GM12878 (cell line): Measurements from ENCODE around the gene ANAPC16. TPM values are rescaled to one million over a fixed set of nuclear protein-coding genes. Genes with fewer than 3 reads are reported as not detected.

ENCODE experiments used
- ATAC-seq: fragments of 200-7000 bp; cut with Tn5 transposase; 3 replicates; pipeline ENCODE4 v1.9.1; 2020; ENCODE audit warnings: mild to moderate bottlenecking, moderate library complexity
- BruUV-seq: library from RNA; stranded (reverse); fragments of 400-500 nt; replicated peaks from 2 replicates; lab custom pipeline; 2021; lab: Mats Ljungman, UMichigan
- CTCF ChIA-PET: fragments of 300-600 bp; sonication (Branson Sonifier 250); formaldehyde crosslinking; extraction: SDS; loops from one replicate; lab custom pipeline; 2021; ENCODE audit warnings: inconsistent platforms; lab: Yijun Ruan, JAX
- POLR2A ChIA-PET: fragments of 350-600 bp; formaldehyde crosslinking; extraction: SDS; loops from one replicate; lab custom pipeline; 2021; ENCODE audit warnings: inconsistent platforms; lab: Charles Lee
- RAD21 ChIA-PET: fragments of 300-600 bp; sonication (Branson Sonifier 250); formaldehyde crosslinking; loops from one replicate; lab custom pipeline; 2023; ENCODE audit warnings: antibody characterized with exemption; ENCODE audit not compliant: unreplicated experiment; lab: Charles Lee
- SMC1A ChIA-PET: fragments of 300-600 bp; sonication (Branson Sonifier 250); formaldehyde crosslinking; loops from one replicate; lab custom pipeline; 2023; ENCODE audit not compliant: unreplicated experiment, uncharacterized antibody; lab: Charles Lee
- DNase-seq: peaks from one replicate; pipeline ENCODE4 v3.0.0-alpha.2; 2011; ENCODE audit warnings: low read depth, low spot score
- FAIRE-seq: peaks from 3 replicates; lab custom pipeline; 2011; peaks lifted over from hg19 to GRCh38; lab: Jason Lieb, UNC
- H2AFZ ChIP-seq: 2 replicates; pipeline ENCODE4 v1.6.0; 2011; ENCODE audit warnings: low read depth, low read length, control low read depth; ENCODE audit not compliant: control insufficient read depth
- H3K27ac ChIP-seq: 2 replicates; pipeline ENCODE4 v1.5.1; 2011; ENCODE audit warnings: control low read depth; ENCODE audit not compliant: control insufficient read depth, insufficient read depth
- H3K27me3 ChIP-seq, 2 experiments: replicated peaks in 1 of 2; 2 replicates each; pipeline versions ENCODE4 v1.6.0 to v1.6.1; 2011; ENCODE audit warnings: low read length in 1 of 2; ENCODE audit not compliant: control insufficient read depth in 2 of 2, insufficient read depth in 2 of 2
- H3K36me3 ChIP-seq, 2 experiments: 2 replicates each; pipeline ENCODE4 v1.5.1; 2011; ENCODE audit warnings: low read length in 1 of 2; ENCODE audit not compliant: control insufficient read depth in 2 of 2, insufficient read depth in 2 of 2
- H3K4me1 ChIP-seq: 2 replicates; pipeline ENCODE4 v1.6.1; 2011; ENCODE audit warnings: mild to moderate bottlenecking, low read length, moderate library complexity, mixed read lengths; ENCODE audit not compliant: control insufficient read depth, insufficient read depth
- H3K4me2 ChIP-seq: 2 replicates; pipeline ENCODE4 v1.6.0; 2011; ENCODE audit warnings: control low read depth; ENCODE audit not compliant: control insufficient read depth, insufficient read depth
- H3K4me3 ChIP-seq: fragments of 200-600 bp; sonication (generic); 2 replicates; pipeline ENCODE4 v1.5.1; 2016
- H3K79me2 ChIP-seq: 2 replicates; pipeline ENCODE4 v1.6.0; 2011; ENCODE audit warnings: low read length; ENCODE audit not compliant: control insufficient read depth, insufficient read depth
- H3K9ac ChIP-seq: 2 replicates; pipeline ENCODE4 v1.8.0; 2011; ENCODE audit warnings: low read length, control low read depth, mixed read lengths; ENCODE audit not compliant: control insufficient read depth, insufficient read depth
- H3K9me3 ChIP-seq: replicated peaks from 3 replicates; pipeline ENCODE4 v1.5.1; 2011; ENCODE audit warnings: mild to moderate bottlenecking, low read length; ENCODE audit not compliant: control insufficient read depth, insufficient read depth
- H4K20me1 ChIP-seq: 2 replicates; pipeline ENCODE4 v1.6.0; 2011; ENCODE audit not compliant: control insufficient read depth, insufficient read depth
- BCL11A ChIP-seq: IDR thresholded peaks from 2 replicates; pipeline ENCODE4 v1.6.1; 2011; ENCODE audit warnings: low read depth, low read length
- EZH2 ChIP-seq: IDR thresholded peaks from 2 replicates; pipeline ENCODE4 v1.6.1; 2012; ENCODE audit warnings: low read depth, mild to moderate bottlenecking, control low read depth, inconsistent platforms, low read length, borderline replicate concordance; ENCODE audit not compliant: control insufficient read depth
- FOS ChIP-seq: IDR thresholded peaks from 3 replicates; pipeline ENCODE4 v1.6.1; 2011; ENCODE audit warnings: borderline replicate concordance; ENCODE audit not compliant: insufficient read length; ENCODE audit errors: extremely low read depth
- FOXM1 ChIP-seq: IDR thresholded peaks from 2 replicates; pipeline ENCODE4 v1.6.1; 2012; ENCODE audit warnings: low read depth, mild to moderate bottlenecking, inconsistent platforms, low read length, moderate library complexity
- HCFC1 ChIP-seq: fragments of 150-350 bp; IDR thresholded peaks from 2 replicates; pipeline ENCODE4 v1.6.1; 2014; ENCODE audit warnings: low read length
- HDAC6 ChIP-seq: fragments of 200-600 bp; sonication (generic); IDR thresholded peaks from one replicate; pipeline ENCODE4 v1.8.0; 2017; ENCODE audit warnings: antibody characterized with exemption; ENCODE audit not compliant: unreplicated experiment
- MEF2A ChIP-seq: IDR thresholded peaks from 2 replicates; pipeline ENCODE4 v1.6.1; 2011; ENCODE audit warnings: low read depth, mild to moderate bottlenecking, low read length, moderate library complexity; ENCODE audit not compliant: insufficient read depth
- NRF1 ChIP-seq: conservative IDR thresholded peaks from 2 replicates; pipeline ENCODE4 v1.6.1; 2011; ENCODE audit warnings: mild to moderate bottlenecking, low read depth, low read length, improper control_type of control experiment
- PAX8 ChIP-seq: fragments of 450-650 bp; IDR thresholded peaks from 2 replicates; pipeline ENCODE4 v1.6.1; 2017; ENCODE audit warnings: mild to moderate bottlenecking, moderate library complexity
- PML ChIP-seq: IDR thresholded peaks from 2 replicates; pipeline ENCODE4 v1.6.1; 2012; ENCODE audit warnings: low read length, inconsistent platforms
- RBBP5 ChIP-seq: fragments of 200-600 bp; sonication (generic); conservative IDR thresholded peaks from 2 replicates; pipeline ENCODE4 v1.6.1; 2016
- SMC3 ChIP-seq: IDR thresholded peaks from 2 replicates; pipeline ENCODE4 v1.6.1; 2011; ENCODE audit warnings: low read length, improper control_type of control experiment, borderline replicate concordance
- SP1 ChIP-seq: IDR thresholded peaks from one replicate; pipeline ENCODE4 v1.6.1; 2011; ENCODE audit warnings: low read depth, low read length
- SREBF2 ChIP-seq: IDR thresholded peaks from 2 replicates; pipeline ENCODE4 v1.6.1; 2012; ENCODE audit warnings: mild to moderate bottlenecking, low read length
- STAT3 ChIP-seq: IDR thresholded peaks from 2 replicates; pipeline ENCODE4 v1.6.1; 2011; ENCODE audit warnings: low read depth, low read length, improper control_type of control experiment
- SUPT20H ChIP-seq: IDR thresholded peaks from 2 replicates; pipeline ENCODE4 v1.6.1; 2011; ENCODE audit warnings: low read depth, mild to moderate bottlenecking, low read length, moderate library complexity, borderline replicate concordance; ENCODE audit not compliant: control insufficient read depth
- WRNIP1 ChIP-seq: IDR thresholded peaks from 2 replicates; pipeline ENCODE4 v1.6.1; 2011; ENCODE audit warnings: low read depth, low read length, improper control_type of control experiment, borderline replicate concordance
- ZNF274 ChIP-seq: IDR thresholded peaks from one replicate; pipeline ENCODE4 v1.8.0; 2011; ENCODE audit not compliant: insufficient read length, insufficient read depth
- WGBS: methylation state at CpG from one replicate; pipeline ENCODE4 v1.1.6; 2016; ENCODE audit warnings: low lambda C conversion rate; ENCODE audit not compliant: insufficient replicate concordance, insufficient coverage; ENCODE audit errors: missing lambda C conversion rate; 5-methylcytosine and 5-hydroxymethylcytosine counted together
- in situ Hi-C: fragments of 300-500 bp; cut with MboI; formaldehyde crosslinking; loops from 9 replicates; pipeline ENCODE4 v1.14.3; 2018; ENCODE audit warnings: mixed read lengths
- intact Hi-C: fragments of 100-400 bp; cut with micrococcal nuclease; formaldehyde crosslinking; loops from one replicate; pipeline ENCODE4 v1.14.2; 2022; ENCODE audit not compliant: unreplicated experiment
- polyA plus RNA-seq, 11 experiments: library from polyadenylated mRNA; depleted of rRNA in 4 of 11; unstranded in 6 of 11; stranded (reverse) in 5 of 11; fragments of >200 nt; fragmentation: Nextera tagmentation in 4 of 11; fragmentation: Illumina TruSeq in 1 of 11; extraction: Ambion mirVana in 4 of 11; extraction: Trizol in 1 of 11; gene quantifications; 1 replicate in 1 of 11; 2 replicates in 10 of 11; pipeline versions ENCODE4 v1.2.1 to v1.2.3, GENCODE V29; 2011 to 2016; ENCODE audit warnings: inconsistent platforms in 2 of 11, missing spikeins in 2 of 11, low read depth in 1 of 11
- total RNA-seq, 4 experiments: library from RNA; depleted of rRNA in 3 of 4; stranded (reverse); fragments of >200 nt in 3 of 4; fragmentation: Illumina TruSeq in 1 of 4; extraction: Trizol in 1 of 4; gene quantifications; 2 replicates each; pipeline versions ENCODE4 v1.2.1 to v1.2.3, GENCODE V29; 2013 to 2021
- TF ChIP-seq, protein P1 (sequence below): fragments of 450-650 bp; IDR thresholded peaks from 2 replicates; pipeline ENCODE4 v1.6.1; 2018; ENCODE audit warnings: borderline replicate concordance, mild to moderate bottlenecking; ENCODE audit not compliant: partially characterized antibody

ANAPC16 gene
- total and polyA plus RNA-seq, 10 of the 15 experiments (the other 5 are each of a cell fraction or from before 2014, with no cell fraction given) = 66.9 to 208 (median 134) TPM

GRCh38 chr10:72272689-72273409 is 57.0 kb downstream of the ANAPC16 start:
- ChIA-PET CTCF (interaction anchor here (1.0 to 11.3 kb wide), 9 partner anchors 8 to 61 kb away, joined by 3 to 275 read pairs (median 9); no protein-coding TSS in a partner anchor), POLR2A (interaction anchor here (0.5 to 13.9 kb wide), 18 partner anchors 10 to 234 kb away, joined by 3 to 267 read pairs (median 8); partner anchors contain the start of genes ANAPC16 and ASCC1), RAD21 (interaction anchor here (0.7 to 7.8 kb wide), 12 partner anchors 14 to 224 kb away, joined by 3 to 200 read pairs (median 14); partner anchors contain the start of genes ANAPC16 and ASCC1), SMC1A (interaction anchor here (0.8 to 12.9 kb wide), 13 partner anchors 14 to 140 kb away, joined by 3 to 275 read pairs (median 10); partner anchors contain the start of genes ANAPC16 and ASCC1)
- no peak for DNase-seq
- peaks cover 39% of the 10 kb centered on the region for H3K79me2 ChIP-seq
- H2AFZ ChIP-seq = peak overlapping the region; percentile 51
- ATAC-seq = peak; percentile 70
- H3K27ac ChIP-seq = peak overlapping the region; percentile 69
- peaks cover 2 to 8% of the 10 kb centered on the region in 2 experiments for H3K36me3 ChIP-seq
- peak overlapping the region; percentile 91 for H3K4me2 ChIP-seq
- H3K9ac ChIP-seq = peak overlapping the region; percentile 77
- peaks cover 12% of the 10 kb centered on the region for H3K4me1 ChIP-seq
- in situ Hi-C loops (no loop called here), intact Hi-C loops (loop anchor here (1.0 kb wide), 5 partner anchors 12 to 62 kb away; no protein-coding TSS in a partner anchor)
- H3K27me3 ChIP-seq = no peaks in the 10 kb centered on the region
- peaks cover 12% of the 10 kb centered on the region for H4K20me1 ChIP-seq
- FAIRE-seq = no peak
- no peaks in the 10 kb centered on the region for H3K9me3 ChIP-seq
- WGBS = 2% methylated on average over 28 of the region's 28 CpGs
- BruUV-seq = TSS peak; percentile 96
- peak overlapping the region; percentile 81 for H3K4me3 ChIP-seq
- TF ChIP-seq BCL11A (no peak), WRNIP1 (no peak; the same call in 1 of the 2 replicates), SUPT20H (no peak), FOXM1 (no peak), HDAC6 (no peak), SP1 (peak; percentile 66), SREBF2 (no peak), MEF2A (0 out of 2 replicates have a peak, but pooled peaks have one; percentile 11), PAX8 (no peak), STAT3 (no peak), NRF1 (no peak), PML (no peak), RBBP5 (no peak), HCFC1 (no peak; the same call in 1 of the 2 replicates), ZNF274 (no peak), SMC3 (no peak), EZH2 (no peak), FOS (no peak)
- TF ChIP-seq, protein P1, sequence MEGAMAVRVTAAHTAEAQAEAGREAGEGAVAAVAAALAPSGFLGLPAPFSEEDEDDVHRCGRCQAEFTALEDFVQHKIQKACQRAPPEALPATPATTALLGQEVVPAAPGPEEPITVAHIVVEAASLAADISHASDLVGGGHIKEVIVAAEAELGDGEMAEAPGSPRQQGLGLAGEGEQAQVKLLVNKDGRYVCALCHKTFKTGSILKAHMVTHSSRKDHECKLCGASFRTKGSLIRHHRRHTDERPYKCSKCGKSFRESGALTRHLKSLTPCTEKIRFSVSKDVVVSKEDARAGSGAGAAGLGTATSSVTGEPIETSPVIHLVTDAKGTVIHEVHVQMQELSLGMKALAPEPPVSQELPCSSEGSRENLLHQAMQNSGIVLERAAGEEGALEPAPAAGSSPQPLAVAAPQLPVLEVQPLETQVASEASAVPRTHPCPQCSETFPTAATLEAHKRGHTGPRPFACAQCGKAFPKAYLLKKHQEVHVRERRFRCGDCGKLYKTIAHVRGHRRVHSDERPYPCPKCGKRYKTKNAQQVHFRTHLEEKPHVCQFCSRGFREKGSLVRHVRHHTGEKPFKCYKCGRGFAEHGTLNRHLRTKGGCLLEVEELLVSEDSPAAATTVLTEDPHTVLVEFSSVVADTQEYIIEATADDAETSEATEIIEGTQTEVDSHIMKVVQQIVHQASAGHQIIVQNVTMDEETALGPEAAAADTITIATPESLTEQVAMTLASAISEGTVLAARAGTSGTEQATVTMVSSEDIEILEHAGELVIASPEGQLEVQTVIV = peak; percentile 41
